GM12878 (cell line): ENCODE results near the gene TSC22D4. TPM values are rescaled to one million over a fixed set of nuclear protein-coding genes. Genes with fewer than 3 reads are reported as not detected.

Experiments used
- CBFB ChIP-seq: IDR thresholded peaks from 2 replicates; pipeline ENCODE4 v1.6.1; 2016; ENCODE audit warnings: antibody characterized with exemption, low read depth
- ESRRA ChIP-seq: IDR thresholded peaks from 2 replicates; pipeline ENCODE4 v1.6.1; 2012; ENCODE audit warnings: mild to moderate bottlenecking, low read length, improper control_type of control experiment
- FOXK2 ChIP-seq: fragments of 450-650 bp; IDR thresholded peaks from 2 replicates; pipeline ENCODE4 v1.6.1; 2017; ENCODE audit warnings: mild to moderate bottlenecking, moderate library complexity
- IRF3 ChIP-seq: fragments of 450-650 bp; IDR thresholded peaks from 2 replicates; pipeline ENCODE4 v1.6.1; 2014; ENCODE audit warnings: mild to moderate bottlenecking
- MEF2A ChIP-seq: IDR thresholded peaks from 2 replicates; pipeline ENCODE4 v1.6.1; 2011; ENCODE audit warnings: low read depth, mild to moderate bottlenecking, low read length, moderate library complexity; ENCODE audit not compliant: insufficient read depth
- NFYA ChIP-seq: IDR thresholded peaks from 2 replicates; pipeline ENCODE4 v1.6.1; 2011; ENCODE audit warnings: low read depth, mild to moderate bottlenecking, low read length, improper control_type of control experiment, borderline replicate concordance
- PML ChIP-seq: IDR thresholded peaks from 2 replicates; pipeline ENCODE4 v1.6.1; 2012; ENCODE audit warnings: low read length, inconsistent platforms
- POLR2AphosphoS5 ChIP-seq: IDR thresholded peaks from 2 replicates; pipeline ENCODE4 v1.6.1; 2011; ENCODE audit warnings: mild to moderate bottlenecking, low read length, inconsistent platforms
- POU2F2 ChIP-seq: IDR thresholded peaks from 3 replicates; pipeline ENCODE4 v1.6.1; 2011; ENCODE audit warnings: low read depth, mild to moderate bottlenecking, low read length, borderline replicate concordance
- RAD21 ChIP-seq: IDR thresholded peaks from 2 replicates; pipeline ENCODE4 v1.6.1; 2011; ENCODE audit warnings: mild to moderate bottlenecking, low read depth, low read length, moderate library complexity; ENCODE audit not compliant: insufficient read depth
- RAD51 ChIP-seq: fragments of 450-650 bp; IDR thresholded peaks from 2 replicates; pipeline ENCODE4 v1.6.1; 2016; ENCODE audit warnings: moderate library complexity, mild to moderate bottlenecking, inconsistent platforms
- SMC3 ChIP-seq: IDR thresholded peaks from 2 replicates; pipeline ENCODE4 v1.6.1; 2011; ENCODE audit warnings: low read length, improper control_type of control experiment, borderline replicate concordance
- TARDBP ChIP-seq: IDR thresholded peaks from 2 replicates; pipeline ENCODE4 v1.6.1; 2016; ENCODE audit warnings: borderline replicate concordance
- ZBTB4 ChIP-seq: fragments of 450-650 bp; formaldehyde crosslinking; IDR thresholded peaks from 2 replicates; pipeline ENCODE4 v1.4.0; 2022; ENCODE audit warnings: mild to moderate bottlenecking, moderate library complexity
- ZNF217 ChIP-seq: fragments of 450-650 bp; IDR thresholded peaks from 2 replicates; pipeline ENCODE4 v1.6.1; 2017; ENCODE audit warnings: antibody characterized with exemption, mild to moderate bottlenecking
- polyA plus RNA-seq, 11 experiments: library from polyadenylated mRNA; depleted of rRNA in 4 of 11; unstranded in 6 of 11; stranded (reverse) in 5 of 11; fragments of >200 nt; fragmentation: Nextera tagmentation in 4 of 11; fragmentation: Illumina TruSeq in 1 of 11; extraction: Ambion mirVana in 4 of 11; extraction: Trizol in 1 of 11; gene quantifications; 1 replicate in 1 of 11; 2 replicates in 10 of 11; pipeline versions ENCODE4 v1.2.1 to v1.2.3, GENCODE V29; 2011 to 2016; ENCODE audit warnings: inconsistent platforms in 2 of 11, missing spikeins in 2 of 11, low read depth in 1 of 11
- total RNA-seq, 4 experiments: library from RNA; depleted of rRNA in 3 of 4; stranded (reverse); fragments of >200 nt in 3 of 4; fragmentation: Illumina TruSeq in 1 of 4; extraction: Trizol in 1 of 4; gene quantifications; 2 replicates each; pipeline versions ENCODE4 v1.2.1 to v1.2.3, GENCODE V29; 2013 to 2021
- TF ChIP-seq, protein P1 (sequence below): fragments of 450-650 bp; IDR thresholded peaks from 2 replicates; pipeline ENCODE4 v1.6.1; 2017; ENCODE audit warnings: antibody characterized with exemption, mild to moderate bottlenecking, moderate library complexity
- TF ChIP-seq, protein P2 (sequence below): IDR thresholded peaks from 2 replicates; pipeline ENCODE4 v1.6.1; 2012; ENCODE audit warnings: mild to moderate bottlenecking, low read depth, low read length
- TF ChIP-seq, protein P3 (sequence below): fragments of 450-650 bp; IDR thresholded peaks from 2 replicates; pipeline ENCODE4 v1.6.1; 2016; ENCODE audit warnings: mild to moderate bottlenecking

The TSC22D4 gene
- total and polyA plus RNA-seq, 10 of the 15 experiments (the other 5 are each of a cell fraction or from before 2014, with no cell fraction given) = 0.50 to 65.7 (median 24.4) TPM

- TF ChIP-seq ZBTB4 (CRISPR knock-in tag) (peak; percentile 12; the same call in 1 of the 2 replicates), ESRRA (0 out of 2 replicates have a peak, but pooled peaks have one; percentile 13), RAD21 (no peak), RAD51 (peak; percentile 89), SMC3 (no peak), ZNF217 (no peak), POU2F2 (peak; percentile 87; the same call in 2 of the 3 replicates), IRF3 (peak; percentile 31; the same call in 1 of the 2 replicates), NFYA (no peak), MEF2A (0 out of 2 replicates have a peak, but pooled peaks have one; percentile 15), CBFB (peak; percentile 2; the same call in 1 of the 2 replicates), POLR2AphosphoS5 (peak; percentile 90), PML (no peak), FOXK2 (no peak), TARDBP (0 out of 2 replicates have a peak, but pooled peaks have one; percentile 67)
- TF ChIP-seq, protein P1, sequence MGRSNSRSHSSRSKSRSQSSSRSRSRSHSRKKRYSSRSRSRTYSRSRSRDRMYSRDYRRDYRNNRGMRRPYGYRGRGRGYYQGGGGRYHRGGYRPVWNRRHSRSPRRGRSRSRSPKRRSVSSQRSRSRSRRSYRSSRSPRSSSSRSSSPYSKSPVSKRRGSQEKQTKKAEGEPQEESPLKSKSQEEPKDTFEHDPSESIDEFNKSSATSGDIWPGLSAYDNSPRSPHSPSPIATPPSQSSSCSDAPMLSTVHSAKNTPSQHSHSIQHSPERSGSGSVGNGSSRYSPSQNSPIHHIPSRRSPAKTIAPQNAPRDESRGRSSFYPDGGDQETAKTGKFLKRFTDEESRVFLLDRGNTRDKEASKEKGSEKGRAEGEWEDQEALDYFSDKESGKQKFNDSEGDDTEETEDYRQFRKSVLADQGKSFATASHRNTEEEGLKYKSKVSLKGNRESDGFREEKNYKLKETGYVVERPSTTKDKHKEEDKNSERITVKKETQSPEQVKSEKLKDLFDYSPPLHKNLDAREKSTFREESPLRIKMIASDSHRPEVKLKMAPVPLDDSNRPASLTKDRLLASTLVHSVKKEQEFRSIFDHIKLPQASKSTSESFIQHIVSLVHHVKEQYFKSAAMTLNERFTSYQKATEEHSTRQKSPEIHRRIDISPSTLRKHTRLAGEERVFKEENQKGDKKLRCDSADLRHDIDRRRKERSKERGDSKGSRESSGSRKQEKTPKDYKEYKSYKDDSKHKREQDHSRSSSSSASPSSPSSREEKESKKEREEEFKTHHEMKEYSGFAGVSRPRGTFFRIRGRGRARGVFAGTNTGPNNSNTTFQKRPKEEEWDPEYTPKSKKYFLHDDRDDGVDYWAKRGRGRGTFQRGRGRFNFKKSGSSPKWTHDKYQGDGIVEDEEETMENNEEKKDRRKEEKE = no peak; the same call in 1 of the 2 replicates
- TF ChIP-seq, protein P2, sequence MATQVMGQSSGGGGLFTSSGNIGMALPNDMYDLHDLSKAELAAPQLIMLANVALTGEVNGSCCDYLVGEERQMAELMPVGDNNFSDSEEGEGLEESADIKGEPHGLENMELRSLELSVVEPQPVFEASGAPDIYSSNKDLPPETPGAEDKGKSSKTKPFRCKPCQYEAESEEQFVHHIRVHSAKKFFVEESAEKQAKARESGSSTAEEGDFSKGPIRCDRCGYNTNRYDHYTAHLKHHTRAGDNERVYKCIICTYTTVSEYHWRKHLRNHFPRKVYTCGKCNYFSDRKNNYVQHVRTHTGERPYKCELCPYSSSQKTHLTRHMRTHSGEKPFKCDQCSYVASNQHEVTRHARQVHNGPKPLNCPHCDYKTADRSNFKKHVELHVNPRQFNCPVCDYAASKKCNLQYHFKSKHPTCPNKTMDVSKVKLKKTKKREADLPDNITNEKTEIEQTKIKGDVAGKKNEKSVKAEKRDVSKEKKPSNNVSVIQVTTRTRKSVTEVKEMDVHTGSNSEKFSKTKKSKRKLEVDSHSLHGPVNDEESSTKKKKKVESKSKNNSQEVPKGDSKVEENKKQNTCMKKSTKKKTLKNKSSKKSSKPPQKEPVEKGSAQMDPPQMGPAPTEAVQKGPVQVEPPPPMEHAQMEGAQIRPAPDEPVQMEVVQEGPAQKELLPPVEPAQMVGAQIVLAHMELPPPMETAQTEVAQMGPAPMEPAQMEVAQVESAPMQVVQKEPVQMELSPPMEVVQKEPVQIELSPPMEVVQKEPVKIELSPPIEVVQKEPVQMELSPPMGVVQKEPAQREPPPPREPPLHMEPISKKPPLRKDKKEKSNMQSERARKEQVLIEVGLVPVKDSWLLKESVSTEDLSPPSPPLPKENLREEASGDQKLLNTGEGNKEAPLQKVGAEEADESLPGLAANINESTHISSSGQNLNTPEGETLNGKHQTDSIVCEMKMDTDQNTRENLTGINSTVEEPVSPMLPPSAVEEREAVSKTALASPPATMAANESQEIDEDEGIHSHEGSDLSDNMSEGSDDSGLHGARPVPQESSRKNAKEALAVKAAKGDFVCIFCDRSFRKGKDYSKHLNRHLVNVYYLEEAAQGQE = no peak
- TF ChIP-seq, protein P3, sequence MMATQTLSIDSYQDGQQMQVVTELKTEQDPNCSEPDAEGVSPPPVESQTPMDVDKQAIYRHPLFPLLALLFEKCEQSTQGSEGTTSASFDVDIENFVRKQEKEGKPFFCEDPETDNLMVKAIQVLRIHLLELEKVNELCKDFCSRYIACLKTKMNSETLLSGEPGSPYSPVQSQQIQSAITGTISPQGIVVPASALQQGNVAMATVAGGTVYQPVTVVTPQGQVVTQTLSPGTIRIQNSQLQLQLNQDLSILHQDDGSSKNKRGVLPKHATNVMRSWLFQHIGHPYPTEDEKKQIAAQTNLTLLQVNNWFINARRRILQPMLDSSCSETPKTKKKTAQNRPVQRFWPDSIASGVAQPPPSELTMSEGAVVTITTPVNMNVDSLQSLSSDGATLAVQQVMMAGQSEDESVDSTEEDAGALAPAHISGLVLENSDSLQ = peak; percentile 46; the same call in 1 of the 2 replicates
Observed at GRCh38 chr7:100428967-100429636, 49.9 kb downstream of the TSC22D4 start (continued).
